HG02943 (cell line): Measurements from ENCODE around the gene GRK3.
A peak's percentile ranks its signal among the peaks of the same experiment; 100 is the strongest.
"Not testable (repeated sequence)": the region's sequence is repeated elsewhere in the genome, so short reads cannot be mapped to it uniquely, and the experiment has no call there.

Experiments used
- ATAC-seq: cut with Tn5 transposase; IDR thresholded peaks from one replicate; pipeline ENCODE4 v1.9.1; 2021; ENCODE audit warnings: mild to moderate bottlenecking, low read depth, moderate library complexity; ENCODE audit not compliant: unreplicated experiment

The GRK3 gene

GRCh38 chr22:25548866-25549464 is 15.5 kb upstream of the GRK3 start:
- no peak for ATAC-seq

- ATAC-seq: no peak
Observed at GRCh38 chr22:25551396-25551795, 13.1 kb upstream of the GRK3 start.

- not testable (repeated sequence) for ATAC-seq
Observed at GRCh38 chr22:25552405-25552804, 12.1 kb upstream of the GRK3 start.

DNA sequence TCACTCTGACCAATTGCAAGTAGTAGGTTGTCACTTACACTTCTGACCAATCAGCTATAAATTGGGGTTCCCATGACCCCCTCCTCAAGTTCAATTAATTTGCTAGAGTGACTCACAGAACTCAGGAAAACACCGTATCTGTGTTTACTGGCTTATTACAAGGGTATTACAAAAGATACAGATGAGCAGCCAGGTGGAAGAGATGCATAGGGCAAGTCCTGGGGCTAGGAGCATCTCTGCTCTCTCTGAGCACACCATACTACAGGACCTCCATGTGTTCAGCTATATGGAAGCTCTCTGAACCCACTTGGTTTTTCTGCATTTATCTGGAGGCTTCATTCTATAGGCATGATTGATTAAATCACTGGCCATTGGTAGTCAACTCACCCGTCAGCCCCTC is 11.3 kb upstream of the GRK3 start:
- no peak for ATAC-seq

- no peak for ATAC-seq
Observed at GRCh38 chr22:25554238-25554671, 10.2 kb upstream of the GRK3 start.

GRCh38 chr22:25554689-25555088 is 9.8 kb upstream of the GRK3 start:
- ATAC-seq: no peak

GRCh38 chr22:25555586-25555985 is 8.9 kb upstream of the GRK3 start:
- no peak for ATAC-seq

DNA sequence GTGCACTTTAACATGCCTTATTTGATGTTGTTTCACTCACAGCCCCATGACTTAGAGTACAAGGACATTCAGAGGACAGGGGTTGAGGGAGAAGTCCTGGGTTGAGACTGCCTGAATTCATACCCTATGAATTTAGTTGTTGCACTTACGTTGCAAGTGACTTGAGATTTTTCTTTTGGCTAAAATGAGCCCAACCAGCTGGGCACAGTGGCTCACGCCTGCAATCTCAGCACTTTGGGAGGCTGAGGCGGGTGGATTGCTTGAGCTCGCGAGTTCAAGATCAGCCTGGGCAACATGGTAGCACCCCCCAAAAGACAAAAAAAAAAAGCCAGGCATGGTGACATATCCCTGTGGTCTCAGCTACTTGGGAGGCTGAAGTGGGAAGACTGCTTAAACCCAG is 7.3 kb upstream of the GRK3 start:
- no peak for ATAC-seq

- ATAC-seq: no peak
Observed at GRCh38 chr22:25558341-25558740, 6.1 kb upstream of the GRK3 start.

- not testable (repeated sequence) for ATAC-seq
Observed at GRCh38 chr22:25559910-25560309, 4.6 kb upstream of the GRK3 start.

DNA sequence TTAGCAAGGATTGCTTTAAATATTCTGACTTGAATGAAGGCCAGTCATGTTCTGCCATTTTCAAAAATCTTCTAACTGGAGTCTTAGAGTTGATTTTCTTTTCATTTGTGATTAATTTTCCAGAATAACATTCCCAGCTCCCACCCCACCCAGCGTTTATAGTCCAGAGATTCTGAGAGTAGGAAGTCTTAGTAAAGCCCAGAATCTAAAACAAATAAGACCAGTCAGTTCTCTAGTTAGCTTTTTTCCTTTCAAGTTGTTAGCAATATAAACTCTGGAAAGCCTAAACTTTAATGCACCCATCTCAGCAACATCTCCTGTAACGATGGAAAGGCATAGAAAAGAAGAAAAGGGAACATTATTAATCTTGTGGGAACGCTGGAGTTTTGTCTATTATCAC is 3.3 kb upstream of the GRK3 start:
- ATAC-seq: not testable (repeated sequence)

DNA sequence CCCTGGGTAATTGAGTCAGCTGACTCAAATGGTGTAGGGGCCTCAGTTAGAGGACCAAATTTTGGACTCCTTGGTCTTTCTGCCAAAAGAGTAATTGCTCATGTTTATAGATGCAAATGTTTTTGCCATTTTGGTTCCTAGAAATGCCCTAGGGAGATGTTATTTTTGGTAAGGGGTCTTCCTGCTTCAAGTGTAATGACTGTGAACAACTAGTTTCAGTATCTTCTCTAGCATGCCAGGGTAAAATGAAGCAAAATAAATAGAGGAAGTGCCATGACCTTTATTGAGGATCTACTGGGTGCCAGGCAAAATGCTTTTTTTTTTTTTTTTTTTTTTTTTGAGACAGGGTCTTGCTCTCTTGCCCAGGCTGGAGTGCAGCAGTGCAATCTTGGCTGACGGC is 2.5 kb upstream of the GRK3 start:
- ATAC-seq: not testable (repeated sequence)

- ATAC-seq: not testable (repeated sequence)
Observed at GRCh38 chr22:25562966-25563760, 1.3 kb upstream of the GRK3 start.

DNA sequence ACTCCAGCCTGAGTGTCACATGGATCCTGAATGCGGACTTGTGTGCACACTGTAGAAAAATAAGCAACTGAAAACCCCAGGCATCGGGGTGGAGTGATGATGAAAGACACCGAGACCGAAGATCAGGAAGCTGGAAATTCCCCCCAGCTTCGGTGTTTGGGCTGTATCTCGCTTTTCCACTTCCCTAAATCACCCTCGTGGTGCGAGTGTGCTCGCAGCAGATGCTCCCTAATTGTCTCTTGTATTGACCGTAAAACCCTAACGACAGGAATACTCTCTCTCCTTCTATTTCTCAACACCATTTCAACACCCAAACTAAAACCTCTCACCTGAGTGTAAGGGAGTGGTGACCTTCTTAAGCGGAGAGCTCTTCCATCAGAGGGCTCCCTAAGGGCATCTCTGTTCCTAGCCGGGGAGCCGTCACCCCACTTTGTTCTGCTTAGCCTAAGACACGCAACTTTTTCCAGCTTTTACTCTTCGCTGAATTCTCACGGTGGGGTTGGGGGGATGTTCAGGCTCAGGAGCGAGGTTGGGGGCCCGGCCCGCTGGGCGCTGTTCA is 635 bp upstream of the GRK3 start:
- no peak for ATAC-seq

DNA sequence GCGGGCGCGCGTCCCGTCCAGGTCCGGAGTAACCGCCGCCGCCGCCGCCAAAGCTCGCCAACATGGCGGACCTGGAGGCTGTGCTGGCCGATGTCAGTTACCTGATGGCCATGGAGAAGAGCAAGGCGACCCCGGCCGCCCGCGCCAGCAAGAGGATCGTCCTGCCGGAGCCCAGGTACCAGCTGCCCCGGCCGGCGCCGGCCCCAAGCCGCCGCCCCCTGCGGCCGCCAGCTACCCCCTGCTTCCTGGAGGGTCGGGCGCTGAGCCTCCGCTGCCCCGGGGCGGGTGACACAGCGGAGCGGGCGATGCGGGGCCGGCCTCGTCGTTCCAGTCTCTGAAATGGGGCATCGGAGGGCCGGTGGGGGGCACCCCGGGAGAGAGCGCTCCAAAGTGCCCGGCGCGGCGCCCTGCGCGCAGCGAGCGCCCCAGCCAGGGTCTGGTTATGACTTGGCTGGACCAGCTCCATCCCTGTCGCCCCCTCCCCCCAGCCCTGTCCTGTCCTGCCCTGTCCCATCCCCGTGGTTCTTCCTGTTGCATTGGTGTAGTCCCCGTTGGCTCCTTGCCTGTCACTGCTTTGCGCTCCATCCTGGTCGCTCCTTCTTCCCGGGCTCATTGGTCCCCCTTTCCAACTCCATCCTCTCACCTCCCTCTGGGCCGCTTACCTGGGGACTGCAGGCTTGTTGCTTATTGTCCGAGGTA is 653 bp downstream of the GRK3 start:
- peak; percentile 12 for ATAC-seq

DNA sequence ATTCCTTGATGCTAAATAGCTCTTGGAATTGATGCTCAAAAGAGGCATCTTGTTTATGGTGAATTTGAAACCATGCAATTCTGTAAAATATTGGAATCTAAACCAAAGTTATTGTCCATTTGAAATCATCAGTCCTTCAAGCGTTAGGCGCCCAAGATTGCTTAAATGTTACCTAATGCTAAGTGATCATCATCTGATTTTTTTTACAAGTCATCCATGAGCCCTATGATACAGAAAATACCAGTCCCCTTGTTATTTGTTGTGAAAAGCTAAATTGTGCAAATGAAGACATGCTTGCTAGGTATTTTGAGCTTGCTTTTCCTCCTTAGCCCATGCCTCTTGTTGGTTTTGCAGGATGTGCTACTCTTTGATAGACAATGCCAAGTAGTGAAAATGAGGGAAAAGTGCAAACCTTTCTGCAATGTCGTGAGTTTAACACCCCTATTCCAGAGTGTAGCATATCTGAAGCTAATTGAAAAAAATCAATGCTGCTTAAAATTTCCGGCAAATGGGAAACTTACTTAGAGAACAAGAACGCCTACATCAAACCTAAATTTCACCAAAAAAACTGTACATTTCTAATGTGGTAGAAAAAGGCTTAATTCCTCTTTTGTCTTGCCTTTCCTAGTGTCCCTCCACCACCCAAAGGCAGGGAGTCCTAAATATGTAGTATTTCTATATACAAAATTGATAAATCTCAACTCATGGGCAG is 1.9 kb downstream of the GRK3 start:
- ATAC-seq: no peak

DNA sequence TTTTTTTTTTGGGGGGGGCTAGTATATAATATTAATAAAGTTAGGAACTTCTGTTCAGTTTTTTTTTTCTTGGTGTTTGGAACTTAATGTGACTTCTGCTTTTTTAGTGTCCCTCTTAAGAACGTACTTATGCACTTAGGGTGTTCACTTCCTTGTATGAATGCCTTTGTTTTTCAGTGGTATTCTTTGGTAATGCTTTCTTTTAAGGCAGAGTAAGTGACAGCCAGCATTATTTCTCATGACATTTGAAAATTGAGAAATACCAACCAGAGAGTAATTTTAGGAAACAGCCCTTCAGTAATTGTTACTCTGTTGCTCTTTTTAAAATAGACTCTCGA is 2.4 kb downstream of the GRK3 start:
- no peak for ATAC-seq

DNA sequence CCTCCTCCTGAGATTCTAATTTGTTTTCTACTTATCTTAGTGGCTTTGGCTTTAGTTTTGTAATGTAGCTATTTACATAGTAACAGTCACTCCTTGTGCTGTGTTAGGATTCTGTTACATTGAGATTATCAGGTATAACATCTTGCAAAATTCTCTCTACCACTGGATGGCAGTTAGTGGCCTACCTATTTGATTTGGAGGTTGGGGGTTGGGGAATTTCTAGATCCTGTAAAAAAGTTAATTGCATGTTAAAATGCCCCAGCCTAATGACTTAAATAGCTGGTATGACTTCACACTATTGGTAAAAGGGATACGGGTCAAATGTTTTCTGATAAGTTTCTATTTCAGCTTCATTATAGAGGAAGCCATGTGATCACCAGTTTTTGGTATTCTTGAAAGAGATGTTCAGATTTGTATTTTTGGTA is 2.8 kb downstream of the GRK3 start:
- no peak for ATAC-seq

DNA sequence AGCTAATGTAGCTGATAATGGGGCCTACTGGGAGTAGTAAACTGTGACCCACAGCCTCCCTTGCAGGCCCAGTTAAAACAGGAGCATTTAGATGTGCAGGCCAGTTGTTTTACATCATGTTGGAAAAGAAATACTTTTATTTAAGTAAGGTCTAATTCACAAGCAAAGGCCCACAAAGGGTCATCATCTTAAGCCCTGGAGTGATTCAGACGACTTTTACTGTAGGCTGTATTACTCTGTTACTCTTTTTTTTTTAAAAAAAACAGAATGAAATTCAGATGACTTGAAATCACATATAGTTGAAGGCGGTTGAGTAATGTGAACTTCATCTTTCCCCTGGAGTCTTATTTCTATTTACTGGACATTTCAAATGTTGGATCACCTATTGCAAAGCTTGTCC is 3.6 kb downstream of the GRK3 start:
- ATAC-seq: not testable (repeated sequence)

GRCh38 chr22:25569361-25569760 is 4.9 kb downstream of the GRK3 start:
- no peak for ATAC-seq

GRCh38 chr22:25569983-25570382 is 5.5 kb downstream of the GRK3 start:
- ATAC-seq: no peak
